Heart left ventricle (tissue), 16 donors: ENCODE data around the gene KCTD5. TPM values are rescaled to one million over a fixed set of nuclear protein-coding genes. Genes with fewer than 3 reads are reported as not detected.
A peak's percentile ranks its signal among the peaks of the same experiment; 100 is the strongest.
"Not testable (repeated sequence)": the region's sequence is repeated elsewhere in the genome, so short reads cannot be mapped to it uniquely, and the experiment has no call there.

Experiments
- ATAC-seq, 4 donors: fragments of 200-7000 bp; cut with Tn5 transposase; one replicate each; pipeline ENCODE4 v1.9.1; 2020 to 2022; ENCODE audit warnings: moderate library complexity in 4 of 4, mild to moderate bottlenecking in 3 of 4, moderate number of reproducible peaks in 1 of 4
- DNase-seq, 5 donors: peaks; one replicate each; pipeline ENCODE4 v3.0.0-alpha.2; 2020
- H3K27ac ChIP-seq, 12 donors: fragments of 200-600 bp; sonication (generic) in 4 of 12; one replicate each; pipeline versions ENCODE4 v1.5.0 to v1.8.0; 2016 to 2022; ENCODE audit warnings: mild to moderate bottlenecking in 2 of 12
- H3K27me3 ChIP-seq, 9 donors: fragments of 200-600 bp; sonication (generic) in 2 of 9; one replicate each; pipeline versions ENCODE4 v1.5.1 to v1.8.0; 2016 to 2022; ENCODE audit warnings: mild to moderate bottlenecking in 3 of 9
- H3K36me3 ChIP-seq, 9 donors: fragments of 200-600 bp; sonication (generic) in 2 of 9; one replicate each; pipeline versions ENCODE4 v1.5.0 to v1.8.0; 2018 to 2022; ENCODE audit warnings: mild to moderate bottlenecking in 2 of 9
- H3K4me1 ChIP-seq, 12 donors: fragments of 200-600 bp; sonication (generic) in 4 of 12; one replicate each; pipeline versions ENCODE4 v1.5.0 to v1.8.0; 2016 to 2022; ENCODE audit warnings: mild to moderate bottlenecking in 3 of 12
- H3K4me3 ChIP-seq, 12 donors: fragments of 200-600 bp; sonication (generic) in 4 of 12; one replicate each; pipeline versions ENCODE4 v1.5.0 to v1.8.0; 2017 to 2022; ENCODE audit warnings: mild to moderate bottlenecking in 9 of 12, moderate library complexity in 4 of 12
- H3K9me3 ChIP-seq, 12 donors: fragments of 200-600 bp; sonication (generic) in 4 of 12; one replicate each; pipeline versions ENCODE4 v1.5.0 to v1.8.0; 2016 to 2022; ENCODE audit warnings: mild to moderate bottlenecking in 1 of 12
- CTCF ChIP-seq, 12 donors: fragments of 200-600 bp; sonication (generic) in 4 of 12; IDR thresholded peaks; one replicate each; pipeline versions ENCODE4 v1.5.0 to v1.8.0; 2018 to 2022; ENCODE audit warnings: antibody characterized with exemption in 12 of 12, mild to moderate bottlenecking in 5 of 12
- POLR2A ChIP-seq, 2 donors: fragments of 450-650 bp; IDR thresholded peaks; one replicate each; pipeline ENCODE4 v1.6.1; 2017; ENCODE audit warnings: antibody characterized with exemption in 2 of 2, mild to moderate bottlenecking in 2 of 2, moderate library complexity in 2 of 2
- WGBS, 4 donors: extraction: QIAGEN DNeasy Blood & Tissue Kit in 2 of 4; methylation state at CpG; one replicate each; pipeline versions ENCODE4 v1.1.5 to v1.1.7; 2013 to 2018; 5-methylcytosine and 5-hydroxymethylcytosine counted together
- intact Hi-C, 10 donors: fragments of 100-400 bp; cut with DNase I; formaldehyde crosslinking; loops; one replicate each; pipeline versions ENCODE4 v1.11.1 to v1.14.2; 2022
- polyA plus RNA-seq, 2 donors: library from polyadenylated mRNA; stranded (reverse); fragments of 200-250 nt; gene quantifications; one replicate each; pipeline ENCODE4 v1.2.3, GENCODE V29; 2013
- total RNA-seq, 9 donors: library from RNA; depleted of rRNA in 2 of 9; stranded (reverse); fragments of >200 nt in 2 of 9; fragmentation: NEBNext Ultra II Directional in 3 of 9; extraction: Animal tissue kit (Norgen Biotek cat#: 25700) in 3 of 9; gene quantifications; one replicate each; pipeline versions ENCODE4 v1.1.0 to v1.2.4, GENCODE V29; 2016 to 2023
- donor health status: ischemic (EF 13 %, LVEDD 7.1; RV severe dilation, severe dysfunction).
- donor health status: healthy with polysubstance abuse.
- donor health status: DM: no; HTN: yes; CAD: no.
- donor health status: DM: no; HTN: no; CAD: no.
- donor health status: ischemic (EF 25% LVEDD 6.9; RV normal size, moderate dysfunction).
- donor health status: ischemic (EF 25% LVEDD 5.7; RV mildly dilated, moderate dysfunction).
- donor health status: healthy.
- donor health status: DM: yes; HTN: yes; CAD: no.
- donor health status: ischemic (EF 35%, LVEDD 5.7; RV mildly dilated, moderate dysfunction).
- donor health status: nonischemic (EF 11% LVEDD 7.7; RV severe dilation, severe dysfunction).
- donor health status: DM: yes; HTN: yes; CAD: no.
- donor health status: PGD.
- donor health status: ischemic (EF 29% LVEDD 5.4; RV normal size, mild dysfunction).
- donor health status: nonischemic (EF 23%, LVEDD 6.1; RV moderate dilation, normal function).

KCTD5 gene
- total and polyA plus RNA-seq, 11 donors: 6.2 to 24.3 (median 11.1) TPM

GRCh38 chr16:2692948-2693651 lies 10.8 kb downstream of the KCTD5 start:
- intact Hi-C loops: loop anchor here in 1 of 10 donors (10.0 kb wide), 1 partner anchor 62 kb away; the partner anchor contains the start of gene SRRM2
- H3K9me3 ChIP-seq: no peaks in the 10 kb centered on the region
- H3K27ac ChIP-seq: peak overlapping the region; percentile 64 to 91 (median 78)
- TF ChIP-seq CTCF (IDR thresholded peaks at IDR 0.05): no peak
- TF ChIP-seq POLR2A (IDR thresholded peaks at IDR 0.05): no peak
- ATAC-seq (peak in 3 of 4 donors; percentile 1 to 13 (median 12)), DNase-seq (peak in 1 of 5 donors; percentile 57)
- peak overlapping the region in 5 of 12 donors; percentile 19 to 40 (median 28) for H3K4me3 ChIP-seq
- H3K36me3 ChIP-seq: peaks cover 0 to 41% (median 16%) of the 10 kb centered on the region in 9 donors
- H3K27me3 ChIP-seq: no peaks in the 10 kb centered on the region
- H3K4me1 ChIP-seq: peaks cover 0 to 40% (median 32%) of the 10 kb centered on the region in 12 donors
- 78 to 85% (median 81%) methylated on average over 14 to 24 of the region's 24 CpGs for WGBS, 4 donors

GRCh38 chr16:2696601-2697250 lies 14.4 kb downstream of the KCTD5 start:
- not testable (repeated sequence) for H3K4me3 ChIP-seq, ATAC-seq, H3K27ac ChIP-seq, H3K27me3 ChIP-seq, H3K9me3 ChIP-seq
- DNase-seq: peak in 1 of 5 donors; percentile 64
- WGBS, 4 donors: 92 to 94% (median 93%) methylated on average over 19 to 34 of the region's 37 CpGs
- Histone ChIP-seq H3K36me3 (peaks cover 0 to 63% (median 48%) of the 10 kb centered on the region in 9 donors), H3K4me1 (peaks cover 0 to 18% (median 15%) of the 10 kb centered on the region in 12 donors)
- intact Hi-C loops: loop anchor here in 1 of 10 donors (10.0 kb wide), 1 partner anchor 58 kb away; the partner anchor contains the start of gene SRRM2

- peaks cover 0 to 63% (median 53%) of the 10 kb centered on the region in 9 donors for H3K36me3 ChIP-seq
- H3K9me3 ChIP-seq: no peaks in the 10 kb centered on the region
- ATAC-seq: no peak
- H3K27ac ChIP-seq: no peak overlapping the region
- no peak overlapping the region for H3K4me3 ChIP-seq
- peaks cover 0 to 12% (median 10%) of the 10 kb centered on the region in 12 donors for H3K4me1 ChIP-seq
- TF ChIP-seq POLR2A (IDR thresholded peaks at IDR 0.05) (no peak), CTCF (IDR thresholded peaks at IDR 0.05) (no peak)
- intact Hi-C loops: loop anchor here in 1 of 10 donors (10.0 kb wide), 1 partner anchor 57 kb away; the partner anchor contains the start of gene SRRM2
- WGBS, 4 donors: 90 to 94% (median 92%) methylated on average over 15 to 17 of the region's 17 CpGs
- DNase-seq: peak in 1 of 5 donors; percentile 24
- H3K27me3 ChIP-seq: no peaks in the 10 kb centered on the region
These were observed 15.2 kb downstream of the KCTD5 start for GRCh38 chr16:2697401-2697948.

GRCh38 chr16:2698103-2698870 lies 16.0 kb downstream of the KCTD5 start:
- 92 to 96% (median 95%) methylated on average over 23 to 28 of the region's 28 CpGs for WGBS, 4 donors
- H3K4me3 ChIP-seq: no peak overlapping the region
- intact Hi-C loops: loop anchor here in 1 of 10 donors (10.0 kb wide), 1 partner anchor 57 kb away; the partner anchor contains the start of gene SRRM2

More at GRCh38 chr16:2698103-2698870, 16.0 kb downstream of the KCTD5 start:
- ATAC-seq (no peak), DNase-seq (no peak)
- Histone ChIP-seq H3K27me3 (no peaks in the 10 kb centered on the region), H3K36me3 (peaks cover 0 to 68% (median 59%) of the 10 kb centered on the region in 9 donors), H3K4me1 (peaks cover 0 to 9% (median 4%) of the 10 kb centered on the region in 12 donors), H3K27ac (no peak overlapping the region), H3K9me3 (no peaks in the 10 kb centered on the region)
- no peak for TF ChIP-seq CTCF (IDR thresholded peaks at IDR 0.05)
- TF ChIP-seq POLR2A (IDR thresholded peaks at IDR 0.05): no peak
